ENCODE data around the gene NT5C3A. TPM values are rescaled to one million over a fixed set of nuclear protein-coding genes. Genes with fewer than 3 reads are reported as not detected.
"Not testable (repeated sequence)": the region's sequence is repeated elsewhere in the genome, so short reads cannot be mapped to it uniquely, and the experiment has no call there.

Gene NT5C3A
- total and polyA plus RNA-seq, 2 donors from 2014 or later, result 22.2 to 29.0 TPM

DNA sequence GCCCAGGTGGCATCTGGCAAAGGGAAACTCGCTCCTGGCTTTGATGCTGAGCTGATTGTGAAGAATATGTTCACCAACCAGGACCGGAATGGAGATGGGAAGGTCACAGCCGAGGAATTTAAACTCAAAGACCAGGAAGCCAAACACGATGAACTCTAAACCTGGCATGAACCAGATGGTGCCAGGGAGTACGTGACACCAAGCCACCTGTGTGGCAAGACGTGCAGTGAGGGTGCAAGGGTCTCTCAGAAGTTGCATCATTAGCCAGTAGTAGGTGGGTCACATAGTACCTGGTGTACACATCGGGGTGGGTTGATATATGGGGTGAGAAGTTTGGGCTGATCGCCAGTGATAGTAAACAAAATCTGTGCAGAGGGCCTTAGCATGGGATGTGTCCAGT, 57.4 kb downstream of the NT5C3A start:
- DNase-seq; H3K27me3 ChIP-seq (ENCODE audit: control insufficient read depth, insufficient read depth, low read length); H3K9ac ChIP-seq (ENCODE audit: low read length in 3 of 3); FAIRE-seq; intact Hi-C loops (cut with DNase I); H3K4me1 ChIP-seq (ENCODE audit: control insufficient read depth in 2 of 3, insufficient read depth in 2 of 3, low read depth in 1 of 3, low read length in 3 of 3); H3K36me3 ChIP-seq (ENCODE audit: control insufficient read depth in 2 of 3, insufficient read depth in 3 of 3, low read length in 3 of 3); H3K9me3 ChIP-seq (ENCODE audit: control insufficient read depth in 2 of 3, insufficient read depth in 1 of 3, low read length in 3 of 3); H3K4me3 ChIP-seq (ENCODE audit: low read length in 3 of 3); H3K27ac ChIP-seq (ENCODE audit: low read depth in 2 of 2, low read length in 2 of 2): not testable (repeated sequence)

DNA sequence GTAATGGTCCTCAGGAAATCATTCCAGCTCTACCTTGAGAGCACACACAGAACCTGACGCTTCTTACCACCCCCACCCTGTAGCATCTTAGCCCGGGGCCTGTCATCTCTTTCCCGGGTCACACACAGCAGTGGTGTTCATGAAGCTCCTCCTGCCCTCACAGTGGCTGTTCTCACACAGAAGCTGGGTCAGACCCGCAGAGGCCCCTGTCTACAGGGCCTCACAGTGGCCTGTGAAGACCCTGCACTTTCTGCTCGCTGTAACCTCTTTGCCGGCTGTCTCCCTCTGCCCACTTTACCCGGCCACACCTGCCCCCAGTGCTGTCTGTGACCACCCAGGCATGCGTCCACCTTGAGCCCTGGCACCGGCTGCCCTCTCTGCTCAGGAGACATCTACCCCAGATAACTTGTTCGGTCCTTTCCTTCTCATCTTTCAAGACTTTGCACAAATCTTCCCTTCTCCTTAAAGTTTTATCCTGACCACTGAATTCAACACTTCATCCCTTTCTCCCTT, 58.4 kb downstream of the NT5C3A start:
- FAIRE-seq; DNase-seq; H3K4me3 ChIP-seq (ENCODE audit: low read length in 3 of 3); H3K27me3 ChIP-seq (ENCODE audit: control insufficient read depth, insufficient read depth, low read length); H3K9ac ChIP-seq (ENCODE audit: low read length in 3 of 3); H3K9me3 ChIP-seq (ENCODE audit: control insufficient read depth in 2 of 3, insufficient read depth in 1 of 3, low read length in 3 of 3); H3K4me1 ChIP-seq (ENCODE audit: control insufficient read depth in 2 of 3, insufficient read depth in 2 of 3, low read depth in 1 of 3, low read length in 3 of 3); H3K36me3 ChIP-seq (ENCODE audit: control insufficient read depth in 2 of 3, insufficient read depth in 3 of 3, low read length in 3 of 3); intact Hi-C loops (cut with DNase I); H3K27ac ChIP-seq (ENCODE audit: low read depth in 2 of 2, low read length in 2 of 2): not testable (repeated sequence)

- H3K27ac ChIP-seq (ENCODE audit: low read depth in 2 of 2, low read length in 2 of 2); intact Hi-C loops (cut with DNase I); H3K4me1 ChIP-seq (ENCODE audit: control insufficient read depth in 2 of 3, insufficient read depth in 2 of 3, low read depth in 1 of 3, low read length in 3 of 3); H3K9ac ChIP-seq (ENCODE audit: low read length in 3 of 3); FAIRE-seq; H3K4me3 ChIP-seq (ENCODE audit: low read length in 3 of 3); H3K9me3 ChIP-seq (ENCODE audit: control insufficient read depth in 2 of 3, insufficient read depth in 1 of 3, low read length in 3 of 3); H3K36me3 ChIP-seq (ENCODE audit: control insufficient read depth in 2 of 3, insufficient read depth in 3 of 3, low read length in 3 of 3); H3K27me3 ChIP-seq (ENCODE audit: control insufficient read depth, insufficient read depth, low read length); DNase-seq: not testable (repeated sequence)
Measured at GRCh38 chr7:33003111-33003510, 59.5 kb downstream of the NT5C3A start.

- FAIRE-seq; H3K36me3 ChIP-seq (ENCODE audit: control insufficient read depth in 2 of 3, insufficient read depth in 3 of 3, low read length in 3 of 3); H3K9me3 ChIP-seq (ENCODE audit: control insufficient read depth in 2 of 3, insufficient read depth in 1 of 3, low read length in 3 of 3); H3K9ac ChIP-seq (ENCODE audit: low read length in 3 of 3); H3K4me3 ChIP-seq (ENCODE audit: low read length in 3 of 3); H3K4me1 ChIP-seq (ENCODE audit: control insufficient read depth in 2 of 3, insufficient read depth in 2 of 3, low read depth in 1 of 3, low read length in 3 of 3); intact Hi-C loops (cut with DNase I); H3K27me3 ChIP-seq (ENCODE audit: control insufficient read depth, insufficient read depth, low read length): not testable (repeated sequence)
- H3K27ac ChIP-seq (ENCODE audit: low read depth in 2 of 2, low read length in 2 of 2), result peak overlapping the region in 1 of 2 donors; percentile 28
- peak in 2 of 5 donors; percentile 2 to 40 for DNase-seq
Measured at GRCh38 chr7:32999380-32999779, 63.2 kb downstream of the NT5C3A start.

DNA sequence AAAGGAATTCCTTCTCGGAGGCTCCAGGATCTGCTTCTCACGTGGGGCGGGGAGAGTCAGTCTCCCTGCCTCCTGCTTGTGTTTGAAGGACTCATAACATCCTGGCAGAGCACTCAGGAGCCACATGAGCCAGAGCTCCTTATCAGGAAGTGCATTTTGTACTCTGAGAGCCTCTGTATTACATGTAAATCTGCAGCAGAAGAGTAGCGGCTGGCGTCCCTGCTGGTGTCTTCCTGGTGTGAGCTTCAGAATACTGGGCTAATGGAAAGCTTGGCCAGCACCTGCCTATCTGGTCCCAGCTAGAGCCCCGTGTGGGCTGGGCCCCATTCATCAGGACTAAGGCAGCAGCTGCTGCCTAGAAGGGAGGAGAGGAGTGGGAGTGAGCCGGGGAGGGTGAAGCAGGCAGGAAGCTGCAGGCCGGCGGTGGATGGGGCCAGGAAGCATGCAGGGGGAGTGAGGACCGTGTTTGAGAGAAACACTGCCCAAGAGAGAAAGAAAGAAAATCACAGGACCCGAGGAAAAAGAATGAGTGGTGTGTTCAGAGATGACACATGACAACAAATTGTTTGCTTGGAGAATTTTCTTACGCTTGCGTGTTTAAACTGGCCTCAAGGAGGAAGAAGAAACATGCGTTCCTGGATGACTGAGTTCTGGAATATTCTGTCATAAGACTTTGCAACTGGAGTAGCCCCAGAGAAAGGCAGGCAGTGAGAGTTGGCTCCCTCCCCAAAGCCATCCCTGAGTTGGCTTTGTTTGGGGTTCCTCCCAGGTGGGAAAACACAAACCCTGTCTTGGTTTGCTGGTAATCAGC, 64.0 kb downstream of the NT5C3A start:
- H3K9me3 ChIP-seq (ENCODE audit: control insufficient read depth in 2 of 3, insufficient read depth in 1 of 3, low read length in 3 of 3); intact Hi-C loops (cut with DNase I); H3K27ac ChIP-seq (ENCODE audit: low read depth in 2 of 2, low read length in 2 of 2); H3K4me1 ChIP-seq (ENCODE audit: control insufficient read depth in 2 of 3, insufficient read depth in 2 of 3, low read depth in 1 of 3, low read length in 3 of 3); FAIRE-seq; H3K9ac ChIP-seq (ENCODE audit: low read length in 3 of 3); H3K36me3 ChIP-seq (ENCODE audit: control insufficient read depth in 2 of 3, insufficient read depth in 3 of 3, low read length in 3 of 3); H3K4me3 ChIP-seq (ENCODE audit: low read length in 3 of 3); H3K27me3 ChIP-seq (ENCODE audit: control insufficient read depth, insufficient read depth, low read length): not testable (repeated sequence)
- peak in 4 of 5 donors; percentile 73 to 84 (median 73) for DNase-seq

- H3K27me3 ChIP-seq (ENCODE audit: control insufficient read depth, insufficient read depth, low read length); intact Hi-C loops (cut with DNase I); H3K4me1 ChIP-seq (ENCODE audit: control insufficient read depth in 2 of 3, insufficient read depth in 2 of 3, low read depth in 1 of 3, low read length in 3 of 3); FAIRE-seq; H3K4me3 ChIP-seq (ENCODE audit: low read length in 3 of 3); H3K9me3 ChIP-seq (ENCODE audit: control insufficient read depth in 2 of 3, insufficient read depth in 1 of 3, low read length in 3 of 3); H3K9ac ChIP-seq (ENCODE audit: low read length in 3 of 3); H3K27ac ChIP-seq (ENCODE audit: low read depth in 2 of 2, low read length in 2 of 2); H3K36me3 ChIP-seq (ENCODE audit: control insufficient read depth in 2 of 3, insufficient read depth in 3 of 3, low read length in 3 of 3): not testable (repeated sequence)
- peak in 1 of 5 donors; percentile 6 for DNase-seq
Measured at GRCh38 chr7:32997956-32998355, 64.6 kb downstream of the NT5C3A start.

DNA sequence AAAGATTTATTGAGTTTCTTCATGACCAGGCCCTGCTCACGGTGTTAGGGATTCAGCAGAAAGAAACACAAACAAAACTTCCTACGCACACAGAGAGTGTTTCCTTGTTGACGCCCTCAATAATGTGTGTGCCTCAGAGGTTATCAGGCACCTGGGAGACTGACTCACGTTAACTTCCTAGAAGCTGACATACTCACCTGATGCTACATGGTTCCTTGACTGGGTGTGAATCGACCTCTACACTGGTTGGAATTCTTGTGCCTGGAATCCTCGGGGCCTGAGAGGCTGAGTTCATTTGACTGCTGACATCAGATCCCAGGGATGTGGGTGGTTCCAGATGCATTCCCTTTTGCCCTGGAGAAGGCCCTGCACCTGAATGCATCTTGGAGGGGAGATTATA, 69.8 kb downstream of the NT5C3A start:
- H3K9ac ChIP-seq (ENCODE audit: low read length in 3 of 3); intact Hi-C loops (cut with DNase I); H3K4me3 ChIP-seq (ENCODE audit: low read length in 3 of 3); H3K36me3 ChIP-seq (ENCODE audit: control insufficient read depth in 2 of 3, insufficient read depth in 3 of 3, low read length in 3 of 3); H3K27ac ChIP-seq (ENCODE audit: low read depth in 2 of 2, low read length in 2 of 2); H3K4me1 ChIP-seq (ENCODE audit: control insufficient read depth in 2 of 3, insufficient read depth in 2 of 3, low read depth in 1 of 3, low read length in 3 of 3); H3K9me3 ChIP-seq (ENCODE audit: control insufficient read depth in 2 of 3, insufficient read depth in 1 of 3, low read length in 3 of 3); FAIRE-seq; H3K27me3 ChIP-seq (ENCODE audit: control insufficient read depth, insufficient read depth, low read length): not testable (repeated sequence)
- DNase-seq, result peak in 1 of 5 donors; percentile 32

- intact Hi-C loops (cut with DNase I); H3K4me1 ChIP-seq (ENCODE audit: control insufficient read depth in 2 of 3, insufficient read depth in 2 of 3, low read depth in 1 of 3, low read length in 3 of 3); H3K27me3 ChIP-seq (ENCODE audit: control insufficient read depth, insufficient read depth, low read length); DNase-seq; H3K9me3 ChIP-seq (ENCODE audit: control insufficient read depth in 2 of 3, insufficient read depth in 1 of 3, low read length in 3 of 3); H3K36me3 ChIP-seq (ENCODE audit: control insufficient read depth in 2 of 3, insufficient read depth in 3 of 3, low read length in 3 of 3); FAIRE-seq; H3K4me3 ChIP-seq (ENCODE audit: low read length in 3 of 3); H3K9ac ChIP-seq (ENCODE audit: low read length in 3 of 3); H3K27ac ChIP-seq (ENCODE audit: low read depth in 2 of 2, low read length in 2 of 2): not testable (repeated sequence)
Measured at GRCh38 chr7:32991975-32992700, 70.4 kb downstream of the NT5C3A start.

Data from kidney (tissue), 11 donors.